SKM-1 (cell line): ENCODE measurements around the gene LRRC66.
A peak's percentile ranks its signal among the peaks of the same experiment; 100 is the strongest.

ENCODE experiments used
- DNase-seq: peaks from one replicate; lab custom pipeline; 2025; ENCODE audit not compliant: unreplicated experiment; lab: John Stamatoyannopoulos, UW

LRRC66 gene, protein sequence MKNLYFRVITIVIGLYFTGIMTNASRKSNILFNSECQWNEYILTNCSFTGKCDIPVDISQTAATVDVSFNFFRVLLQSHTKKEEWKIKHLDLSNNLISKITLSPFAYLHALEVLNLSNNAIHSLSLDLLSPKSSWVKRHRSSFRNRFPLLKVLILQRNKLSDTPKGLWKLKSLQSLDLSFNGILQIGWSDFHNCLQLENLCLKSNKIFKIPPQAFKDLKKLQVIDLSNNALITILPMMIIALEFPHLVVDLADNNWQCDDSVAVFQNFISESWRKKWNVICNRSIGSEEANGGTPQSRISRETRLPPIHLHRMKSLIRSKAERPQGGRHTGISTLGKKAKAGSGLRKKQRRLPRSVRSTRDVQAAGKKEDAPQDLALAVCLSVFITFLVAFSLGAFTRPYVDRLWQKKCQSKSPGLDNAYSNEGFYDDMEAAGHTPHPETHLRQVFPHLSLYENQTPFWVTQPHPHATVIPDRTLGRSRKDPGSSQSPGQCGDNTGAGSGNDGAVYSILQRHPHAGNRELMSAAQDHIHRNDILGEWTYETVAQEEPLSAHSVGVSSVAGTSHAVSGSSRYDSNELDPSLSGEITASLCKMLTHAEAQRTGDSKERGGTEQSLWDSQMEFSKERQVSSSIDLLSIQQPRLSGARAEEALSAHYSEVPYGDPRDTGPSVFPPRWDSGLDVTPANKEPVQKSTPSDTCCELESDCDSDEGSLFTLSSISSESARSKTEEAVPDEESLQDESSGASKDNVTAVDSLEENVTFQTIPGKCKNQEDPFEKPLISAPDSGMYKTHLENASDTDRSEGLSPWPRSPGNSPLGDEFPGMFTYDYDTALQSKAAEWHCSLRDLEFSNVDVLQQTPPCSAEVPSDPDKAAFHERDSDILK

GRCh38 chr4:52019936-52020657 is at the start of gene LRRC66:
Gene LRRC66 (minus strand): TSS chr4:52020363. CDS start chr4:52017613, 2,750 bp downstream.
- no peak for DNase-seq

DNA sequence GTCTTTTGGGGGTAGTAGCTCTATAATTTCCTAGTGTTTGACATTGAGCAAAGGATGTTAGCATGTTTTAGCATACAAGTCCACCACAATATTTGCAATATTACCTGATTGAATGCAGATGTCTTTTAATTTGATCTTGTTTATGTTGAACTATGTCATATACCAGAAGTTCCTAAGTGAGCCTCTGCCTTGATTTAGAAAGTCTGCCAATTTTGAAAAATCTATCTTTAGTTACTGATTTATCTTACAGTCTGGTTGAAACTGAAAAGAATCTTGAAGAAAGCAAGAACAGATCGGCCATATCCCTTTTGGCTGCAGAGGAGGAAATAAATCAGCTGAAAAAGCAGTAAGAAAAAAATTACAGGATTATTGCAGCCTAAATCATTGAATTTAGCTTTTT is 49.4 kb upstream of the LRRC66 start:
- no peak for DNase-seq

DNA sequence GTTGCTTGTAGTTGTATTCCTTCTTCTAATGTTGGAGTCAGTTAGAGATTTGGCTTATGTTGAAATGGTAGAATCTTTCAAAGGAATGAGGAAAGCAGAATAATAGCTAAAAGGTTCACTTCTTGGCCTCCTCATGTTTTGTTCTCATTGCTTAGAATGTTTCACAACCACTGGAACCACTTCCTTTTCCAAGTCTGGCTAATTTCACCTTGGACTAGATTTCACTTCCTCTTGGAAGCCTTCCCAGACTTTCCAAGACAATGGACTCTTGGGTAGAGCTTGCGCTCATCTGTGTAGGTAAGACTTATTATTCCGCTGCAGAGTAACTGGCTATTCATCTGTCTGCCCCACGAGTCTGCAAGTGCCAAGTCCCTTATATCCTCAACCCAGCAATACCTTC is 39.2 kb upstream of the LRRC66 start:
- peak; percentile 4 for DNase-seq

DNA sequence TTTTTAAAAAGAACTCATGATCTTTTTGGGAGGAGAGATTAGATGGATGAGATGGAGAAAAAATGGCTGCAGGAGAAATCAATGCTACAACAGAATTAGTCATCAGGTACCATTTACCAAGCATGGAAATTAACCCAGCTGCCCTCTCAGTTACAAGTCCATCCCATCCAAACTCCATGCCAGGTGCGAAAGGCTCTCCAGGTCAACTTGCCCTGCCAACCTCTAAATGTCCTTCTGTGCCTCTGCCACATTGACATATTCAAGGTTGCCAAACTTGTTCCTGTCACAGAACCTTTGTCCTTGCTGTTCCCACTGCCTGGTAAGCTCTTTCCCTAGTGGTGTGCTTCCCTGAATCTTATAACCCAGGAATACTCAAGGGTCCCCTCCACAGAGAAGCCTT is 38.1 kb upstream of the LRRC66 start:
- no peak for DNase-seq

DNA sequence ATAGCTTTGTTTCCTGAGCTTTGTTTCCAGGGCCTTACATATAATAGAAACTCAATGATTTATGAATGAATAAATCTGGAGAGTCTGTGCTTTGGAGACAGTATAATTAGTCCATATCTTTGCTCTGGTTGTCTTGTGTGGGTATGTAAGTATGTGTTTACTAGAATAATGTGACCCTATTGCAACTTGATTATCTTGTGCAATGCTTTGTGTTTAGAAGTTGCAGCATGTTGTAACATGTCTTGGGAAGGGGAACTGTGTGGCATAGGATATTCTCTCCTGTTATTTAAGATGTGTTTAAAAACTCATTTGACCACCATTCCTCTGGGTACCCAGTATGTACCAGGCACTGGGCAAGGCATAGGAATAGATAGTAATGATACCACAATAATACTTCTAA is 37.0 kb upstream of the LRRC66 start:
- DNase-seq: no peak

- DNase-seq: no peak
Measured at GRCh38 chr4:52054254-52054653, 34.1 kb upstream of the LRRC66 start.

DNA sequence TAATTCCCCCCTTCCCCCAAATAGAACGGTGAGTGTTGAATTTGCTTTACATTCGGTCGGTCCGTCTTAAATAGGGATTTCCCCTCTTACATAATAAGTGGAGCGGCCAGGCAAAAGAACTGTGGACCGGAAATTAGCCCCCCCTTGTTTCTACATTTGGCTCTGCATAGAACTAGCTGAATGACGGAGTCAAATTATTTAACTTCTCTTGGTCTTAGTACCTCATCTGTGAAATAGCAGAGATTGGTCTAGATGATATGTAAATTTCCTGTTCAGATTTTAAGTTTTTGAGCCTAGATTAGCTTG is 32.3 kb upstream of the LRRC66 start:
- no peak for DNase-seq

- DNase-seq: peak; percentile 26
Measured at GRCh38 chr4:52051615-52052474, 31.7 kb upstream of the LRRC66 start.

DNA sequence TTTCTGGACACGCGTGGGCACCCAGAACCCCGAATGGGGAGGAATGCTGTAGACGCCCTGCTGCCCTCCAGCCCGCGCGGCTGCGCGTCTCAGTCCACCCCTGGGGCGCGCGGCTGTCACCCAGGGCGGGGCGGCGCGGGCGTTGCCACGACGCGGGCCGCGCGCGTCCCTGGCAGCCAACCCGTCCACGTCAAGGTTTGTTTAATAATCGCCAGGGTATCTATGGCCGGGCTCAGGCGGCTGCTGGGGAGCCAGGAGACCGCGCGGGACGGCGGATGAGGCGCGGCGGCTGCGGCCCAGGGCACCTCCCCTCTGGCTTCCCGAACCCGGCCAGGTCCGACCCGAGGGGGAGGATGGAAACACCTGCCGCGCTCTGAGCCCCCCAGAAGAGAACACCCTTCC is 31.1 kb upstream of the LRRC66 start, which contains the start of gene SPATA18:
Gene SPATA18, plus strand, starts transcription at position 92 of the 402 bp plus-strand sequence. CDS start 401 bp downstream, outside the sequence.
- DNase-seq: no peak

- DNase-seq: no peak
Measured at GRCh38 chr4:52049266-52049665, 29.1 kb upstream of the LRRC66 start.

- DNase-seq: no peak
Measured at GRCh38 chr4:52045028-52045427, 24.9 kb upstream of the LRRC66 start.

- no peak for DNase-seq
Measured at GRCh38 chr4:52038103-52038912, 18.1 kb upstream of the LRRC66 start, which contains the start of gene SGCB. Gene SGCB (minus strand): TSS chr4:52038299. CDS start chr4:52038259, 40 bp downstream.

DNA sequence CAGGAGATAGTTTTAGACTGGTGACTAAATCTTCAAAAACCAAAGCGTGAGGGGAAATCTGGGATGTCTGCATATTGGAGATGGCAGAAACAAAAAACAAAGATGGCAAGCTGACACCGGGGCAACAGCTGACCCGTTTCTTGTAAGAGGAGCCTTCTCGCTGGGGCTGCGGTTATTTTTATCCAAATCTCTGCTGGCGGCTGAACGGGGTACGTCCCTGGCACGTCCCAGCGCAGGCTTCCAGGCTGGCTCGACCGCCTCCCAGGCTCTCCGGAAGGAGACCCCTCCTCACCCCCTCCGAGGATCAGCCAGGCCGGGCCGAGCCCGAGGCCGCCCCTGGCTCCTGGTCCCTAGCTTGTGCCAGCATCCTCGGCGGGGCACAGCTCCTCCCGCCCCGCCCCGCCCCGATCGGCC is 17.5 kb upstream of the LRRC66 start:
- DNase-seq: no peak

DNA sequence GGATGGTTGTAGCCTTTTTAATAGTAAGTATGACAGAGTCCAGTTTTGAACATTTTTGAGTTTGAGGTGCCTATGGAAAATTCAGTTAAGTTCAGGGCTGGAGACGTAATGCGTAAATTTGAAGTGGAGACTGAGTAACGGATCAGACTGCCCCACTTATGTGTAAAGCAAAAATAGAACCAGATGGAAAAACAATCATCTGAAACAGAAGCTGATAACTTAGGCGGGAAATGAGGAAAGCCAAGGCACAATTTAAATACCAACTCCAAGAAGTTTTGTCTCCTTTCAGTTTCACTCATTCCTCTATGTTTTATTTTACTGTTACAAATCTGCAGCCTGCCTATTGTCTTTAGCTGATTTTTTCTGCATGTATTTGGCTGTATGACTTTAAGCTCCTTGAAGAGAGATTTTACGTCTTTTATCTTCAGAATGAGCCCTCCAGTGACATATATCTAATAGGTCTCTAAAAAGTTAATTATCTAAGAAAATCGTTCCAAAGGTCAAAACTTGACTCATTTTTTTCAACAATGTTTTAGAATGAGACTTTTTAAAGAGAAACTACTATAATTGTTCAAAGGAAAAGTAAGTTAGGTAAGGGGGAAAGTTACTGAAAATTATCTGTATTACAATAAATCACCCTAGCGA is 16.8 kb upstream of the LRRC66 start:
- DNase-seq: no peak

GRCh38 chr4:52035190-52035589 is 15.0 kb upstream of the LRRC66 start:
- DNase-seq: no peak

GRCh38 chr4:52032005-52032404 is 11.8 kb upstream of the LRRC66 start:
- peak; percentile 52 for DNase-seq

DNA sequence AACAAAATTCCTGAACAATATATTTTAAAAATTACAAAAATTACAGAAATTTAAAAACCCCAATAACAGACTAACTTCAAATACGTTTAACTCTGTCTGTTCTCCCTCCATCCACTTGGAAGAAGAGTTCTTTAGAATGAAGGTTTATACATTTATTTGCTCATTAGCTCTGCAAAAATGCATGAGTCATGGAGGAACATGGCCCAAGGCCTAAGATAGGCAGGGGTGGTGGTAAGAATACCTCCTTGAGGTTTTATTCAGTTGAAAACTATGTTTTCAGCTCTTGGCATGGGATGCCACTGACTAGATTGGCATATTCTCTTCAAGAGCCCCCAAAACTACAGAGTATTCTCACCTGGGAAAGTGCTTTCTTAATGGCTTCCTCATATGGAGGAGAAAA is 8.8 kb upstream of the LRRC66 start:
- no peak for DNase-seq

- no peak for DNase-seq
Measured at GRCh38 chr4:52017814-52018213, 2.3 kb downstream of the LRRC66 start.

DNA sequence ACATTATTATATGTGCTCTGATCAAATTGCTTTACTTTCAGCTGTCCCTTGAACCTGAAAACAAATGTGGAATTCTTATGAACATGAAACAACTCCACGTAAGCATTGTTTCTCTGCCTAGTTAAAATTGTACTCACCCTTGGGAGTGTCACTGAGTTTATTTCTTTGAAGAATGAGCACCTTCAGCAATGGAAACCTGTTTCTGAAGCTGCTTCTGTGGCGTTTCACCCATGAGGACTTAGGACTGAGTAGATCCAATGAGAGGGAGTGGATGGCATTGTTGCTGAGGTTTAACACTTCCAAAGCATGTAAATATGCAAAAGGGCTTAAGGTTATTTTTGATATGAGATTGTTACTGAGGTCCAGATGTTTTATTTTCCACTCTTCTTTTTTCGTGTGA is 3.2 kb downstream of the LRRC66 start:
- DNase-seq: no peak
